Subcutaneous adipose tissue (tissue), 4 donors: ENCODE results near the gene IKZF1. TPM values are rescaled to one million over a fixed set of nuclear protein-coding genes. Genes with fewer than 3 reads are reported as not detected.

Source experiments
- CTCF ChIP-seq: fragments of 450-650 bp; IDR thresholded peaks from one replicate; pipeline ENCODE4 v1.5.1; 2016; ENCODE audit warnings: low read depth, mild to moderate bottlenecking, control low read depth, antibody characterized with exemption, moderate library complexity
- total RNA-seq, 4 donors: library from RNA; depleted of rRNA; stranded (reverse); fragments of >200 nt; gene quantifications; one replicate each; pipeline ENCODE4 v1.1.0, GENCODE V29; 2016

Gene IKZF1
- total RNA-seq, 4 donors from 2014 or later: 10.0 to 49.3 (median 21.7) TPM

- TF ChIP-seq CTCF: no peak
Measured at GRCh38 chr7:50418086-50418515, 113.6 kb downstream of the IKZF1 start.

GRCh38 chr7:50418526-50419290 lies 114.2 kb downstream of the IKZF1 start:
- no peak for TF ChIP-seq CTCF

GRCh38 chr7:50421043-50421442 lies 116.5 kb downstream of the IKZF1 start:
- TF ChIP-seq CTCF: no peak

GRCh38 chr7:50422858-50423257 lies 118.3 kb downstream of the IKZF1 start:
- TF ChIP-seq CTCF: no peak

- no peak for TF ChIP-seq CTCF
Measured at GRCh38 chr7:50423860-50424259, 119.3 kb downstream of the IKZF1 start.

GRCh38 chr7:50425318-50425717 lies 120.8 kb downstream of the IKZF1 start:
- TF ChIP-seq CTCF: no peak

GRCh38 chr7:50426280-50427045 lies 121.9 kb downstream of the IKZF1 start:
- TF ChIP-seq CTCF: no peak
